PC-9 (cell line): ENCODE results near the gene IZUMO3. TPM values are rescaled to one million over a fixed set of nuclear protein-coding genes. Genes with fewer than 3 reads are reported as not detected.

Source experiments
- BruUV-seq: library from RNA; stranded (reverse); fragments of 400-500 nt; replicated peaks from 2 replicates; lab custom pipeline; 2021; lab: Mats Ljungman, UMichigan
- CTCF ChIA-PET: fragments of 300-600 bp; sonication (Branson Sonifier 250); formaldehyde crosslinking; loops from one replicate; lab custom pipeline; 2022; ENCODE audit warnings: antibody characterized with exemption; lab: Charles Lee
- POLR2A ChIA-PET: fragments of 300-600 bp; sonication (Branson Sonifier 250); formaldehyde crosslinking; loops from one replicate; lab custom pipeline; 2022; ENCODE audit warnings: antibody characterized with exemption; ENCODE audit not compliant: unreplicated experiment; lab: Charles Lee
- DNase-seq, 2 experiments: peaks; one replicate each; pipeline versions ENCODE4 v3.0.0 to v3.0.0-alpha.2; 2015 to 2022; ENCODE audit warnings: mixed read lengths in 1 of 2
- H2AFZ ChIP-seq: fragments of 200-600 bp; sonication (generic); 2 replicates; pipeline ENCODE4 v1.8.1; 2017; ENCODE audit warnings: antibody characterized with exemption
- H3F3A ChIP-seq: fragments of 200-600 bp; sonication (generic); 2 replicates; pipeline ENCODE4 v1.8.1; 2017; ENCODE audit warnings: antibody characterized with exemption, mild to moderate bottlenecking, low read depth; ENCODE audit not compliant: insufficient read depth
- H3K27ac ChIP-seq: fragments of 200-600 bp; sonication (generic); 2 replicates; pipeline ENCODE4 v1.6.1; 2016; ENCODE audit warnings: mixed run types
- H3K27me3 ChIP-seq: fragments of 200-600 bp; sonication (generic); 2 replicates; pipeline ENCODE4 v1.6.1; 2016; ENCODE audit warnings: low read depth, mixed run types; ENCODE audit not compliant: insufficient read depth
- H3K36me3 ChIP-seq: fragments of 200-600 bp; sonication (generic); 2 replicates; pipeline ENCODE4 v1.6.1; 2016; ENCODE audit warnings: low read depth, mixed run types
- H3K4me1 ChIP-seq: fragments of 200-600 bp; sonication (generic); replicated peaks from 2 replicates; pipeline ENCODE4 v1.6.1; 2016; ENCODE audit warnings: mixed run types; ENCODE audit not compliant: insufficient read depth
- H3K4me2 ChIP-seq: fragments of 200-600 bp; sonication (generic); 2 replicates; pipeline ENCODE4 v1.6.1; 2017; ENCODE audit warnings: mixed run types
- H3K4me3 ChIP-seq: fragments of 200-600 bp; sonication (generic); 2 replicates; pipeline ENCODE4 v1.6.1; 2016; ENCODE audit warnings: mixed run types
- H3K79me2 ChIP-seq: fragments of 200-600 bp; sonication (generic); 2 replicates; pipeline ENCODE4 v1.6.1; 2017; ENCODE audit warnings: low read depth, mixed run types
- H3K9me2 ChIP-seq: fragments of 200-600 bp; sonication (generic); 2 replicates; pipeline ENCODE4 v1.8.1; 2017; ENCODE audit warnings: mild to moderate bottlenecking; ENCODE audit not compliant: insufficient read depth
- H3K9me3 ChIP-seq: fragments of 200-600 bp; sonication (generic); 2 replicates; pipeline ENCODE4 v1.8.1; 2016; ENCODE audit warnings: low read depth; ENCODE audit not compliant: insufficient read depth
- H4K20me1 ChIP-seq: fragments of 200-600 bp; sonication (generic); 2 replicates; pipeline ENCODE4 v1.8.1; 2017; ENCODE audit not compliant: insufficient read depth
- EZH2 ChIP-seq: fragments of 200-600 bp; sonication (generic); IDR thresholded peaks from 2 replicates; pipeline ENCODE4 v1.8.0; 2017; ENCODE audit warnings: antibody characterized with exemption, low read depth
- intact Hi-C: fragments of 100-400 bp; cut with micrococcal nuclease; formaldehyde crosslinking; loops from one replicate; pipeline ENCODE4 v1.10.0; 2022; ENCODE audit not compliant: unreplicated experiment
- total RNA-seq: library from RNA; stranded (reverse); gene quantifications from 2 replicates; pipeline ENCODE4 v1.2.3, GENCODE V29; 2021
- TF ChIP-seq, protein P1 (sequence below): fragments of 200-600 bp; sonication (generic); conservative IDR thresholded peaks from 2 replicates; pipeline ENCODE4 v1.6.1; 2017; ENCODE audit warnings: mixed run types, antibody characterized with exemption, mild to moderate bottlenecking, moderate library complexity

Gene IZUMO3
- total RNA-seq, 1 experiment from 2014 or later, result not detected

DNA sequence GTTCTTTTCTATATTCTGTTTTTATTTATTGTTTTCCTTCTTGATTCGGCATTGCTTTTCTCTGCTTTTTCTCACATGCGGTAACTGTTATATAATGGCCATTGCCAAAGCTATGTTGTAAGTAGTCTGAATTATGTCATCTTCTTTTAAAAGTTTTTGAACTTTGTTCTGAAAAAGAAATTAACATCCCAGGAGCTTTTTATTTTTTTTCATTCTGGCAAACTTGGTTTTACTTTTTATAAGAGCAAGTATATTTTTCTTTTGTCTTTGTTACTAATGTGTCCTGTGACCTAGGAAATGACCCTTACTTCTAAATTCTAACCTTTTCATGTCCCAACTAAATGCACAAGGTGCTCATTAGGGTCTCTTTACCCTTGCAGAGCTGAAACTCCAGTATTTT lies 26.7 kb upstream of the IZUMO3 start:
- H3K27ac ChIP-seq, result no peak overlapping the region
- DNase-seq, result no peak
- ChIA-PET CTCF (no interaction called here), POLR2A (no interaction called here)
- intact Hi-C loops, result no loop called here
- TF ChIP-seq EZH2, result no peak
- TF ChIP-seq, protein P1, sequence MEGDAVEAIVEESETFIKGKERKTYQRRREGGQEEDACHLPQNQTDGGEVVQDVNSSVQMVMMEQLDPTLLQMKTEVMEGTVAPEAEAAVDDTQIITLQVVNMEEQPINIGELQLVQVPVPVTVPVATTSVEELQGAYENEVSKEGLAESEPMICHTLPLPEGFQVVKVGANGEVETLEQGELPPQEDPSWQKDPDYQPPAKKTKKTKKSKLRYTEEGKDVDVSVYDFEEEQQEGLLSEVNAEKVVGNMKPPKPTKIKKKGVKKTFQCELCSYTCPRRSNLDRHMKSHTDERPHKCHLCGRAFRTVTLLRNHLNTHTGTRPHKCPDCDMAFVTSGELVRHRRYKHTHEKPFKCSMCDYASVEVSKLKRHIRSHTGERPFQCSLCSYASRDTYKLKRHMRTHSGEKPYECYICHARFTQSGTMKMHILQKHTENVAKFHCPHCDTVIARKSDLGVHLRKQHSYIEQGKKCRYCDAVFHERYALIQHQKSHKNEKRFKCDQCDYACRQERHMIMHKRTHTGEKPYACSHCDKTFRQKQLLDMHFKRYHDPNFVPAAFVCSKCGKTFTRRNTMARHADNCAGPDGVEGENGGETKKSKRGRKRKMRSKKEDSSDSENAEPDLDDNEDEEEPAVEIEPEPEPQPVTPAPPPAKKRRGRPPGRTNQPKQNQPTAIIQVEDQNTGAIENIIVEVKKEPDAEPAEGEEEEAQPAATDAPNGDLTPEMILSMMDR, result no peak
- H3F3A ChIP-seq, result no peaks in the 10 kb centered on the region
- H3K79me2 ChIP-seq, result no peaks in the 10 kb centered on the region
- no peaks in the 10 kb centered on the region for H3K36me3 ChIP-seq
- no peaks in the 10 kb centered on the region for H3K4me1 ChIP-seq
- no TSS peak for BruUV-seq
- H3K27me3 ChIP-seq, result no peaks in the 10 kb centered on the region
- no peaks in the 10 kb centered on the region for H4K20me1 ChIP-seq
- no peaks in the 10 kb centered on the region for H3K9me3 ChIP-seq
- H2AFZ ChIP-seq, result no peak overlapping the region
- H3K9me2 ChIP-seq, result no peaks in the 10 kb centered on the region
- no peak overlapping the region for H3K4me2 ChIP-seq
- H3K4me3 ChIP-seq, result no peak overlapping the region

DNA sequence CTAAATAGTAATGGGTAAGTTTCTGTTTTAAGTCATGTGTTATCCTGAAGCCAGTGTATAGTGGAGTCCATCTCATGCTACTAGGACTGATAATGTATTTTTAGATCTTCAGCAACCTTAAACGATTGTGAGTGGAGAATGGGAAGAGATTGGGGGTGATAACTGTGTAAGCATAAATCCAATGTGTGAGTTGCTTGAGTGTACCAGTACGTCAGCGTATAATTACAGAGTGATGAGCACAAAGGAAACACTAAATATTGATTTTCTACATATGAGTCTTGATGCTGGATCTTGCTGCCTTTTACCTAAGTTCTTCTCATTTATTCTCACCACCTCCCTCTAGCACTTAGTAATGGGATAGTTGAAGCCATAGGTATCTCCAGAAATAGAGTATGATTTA lies 16.3 kb upstream of the IZUMO3 start:
- no peak overlapping the region for H3K27ac ChIP-seq
- no peaks in the 10 kb centered on the region; the same call in 1 of the 2 replicates for H3K9me2 ChIP-seq
- H3K9me3 ChIP-seq, result no peaks in the 10 kb centered on the region
- intact Hi-C loops, result no loop called here
- H3K79me2 ChIP-seq, result no peaks in the 10 kb centered on the region
- no peak overlapping the region for H3K4me2 ChIP-seq
- no peaks in the 10 kb centered on the region for H3K36me3 ChIP-seq
- H2AFZ ChIP-seq, result no peak overlapping the region
- no peak for TF ChIP-seq EZH2
- TF ChIP-seq, protein P1, result no peak
- H3F3A ChIP-seq, result no peaks in the 10 kb centered on the region
- H3K4me3 ChIP-seq, result no peak overlapping the region
- DNase-seq, result no peak
- H3K4me1 ChIP-seq, result no peaks in the 10 kb centered on the region
- no peaks in the 10 kb centered on the region for H4K20me1 ChIP-seq
- ChIA-PET CTCF (no interaction called here), POLR2A (no interaction called here)
- H3K27me3 ChIP-seq, result no peaks in the 10 kb centered on the region
- no TSS peak for BruUV-seq

DNA sequence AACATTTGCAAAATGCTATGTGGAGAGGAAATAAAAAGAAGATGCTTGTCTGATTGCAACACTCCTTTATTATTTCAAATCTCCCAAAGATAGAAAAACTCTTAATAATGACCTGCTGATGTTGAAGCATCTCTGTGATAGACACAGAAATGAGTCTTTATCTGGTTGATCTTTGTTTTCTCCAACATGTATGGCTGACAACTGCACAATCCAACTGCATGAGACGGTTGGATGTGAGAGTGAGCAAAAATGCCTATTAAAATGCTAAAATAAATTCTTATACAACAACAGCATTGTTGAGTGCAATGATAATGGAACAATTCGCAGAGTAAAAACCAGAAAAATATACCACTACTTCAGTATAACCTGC lies 7.5 kb upstream of the IZUMO3 start:
- no peak overlapping the region for H3K4me2 ChIP-seq
- H3K9me3 ChIP-seq, result no peaks in the 10 kb centered on the region
- ChIA-PET POLR2A (no interaction called here), CTCF (no interaction called here)
- no peaks in the 10 kb centered on the region for H3K9me2 ChIP-seq
- H3K79me2 ChIP-seq, result no peaks in the 10 kb centered on the region
- no peaks in the 10 kb centered on the region for H4K20me1 ChIP-seq
- H3F3A ChIP-seq, result no peaks in the 10 kb centered on the region
- no peak for DNase-seq
- H3K27ac ChIP-seq, result no peak overlapping the region
- H2AFZ ChIP-seq, result no peak overlapping the region
- no peaks in the 10 kb centered on the region for H3K36me3 ChIP-seq
- no peak overlapping the region for H3K4me3 ChIP-seq
- H3K27me3 ChIP-seq, result no peaks in the 10 kb centered on the region
- H3K4me1 ChIP-seq, result no peaks in the 10 kb centered on the region
- TF ChIP-seq EZH2, result no peak
- TF ChIP-seq, protein P1, result no peak
- intact Hi-C loops, result no loop called here
- no TSS peak for BruUV-seq
